ENCODE data around the gene PTPRF. TPM values are rescaled to one million over a fixed set of nuclear protein-coding genes. Genes with fewer than 3 reads are reported as not detected.
A peak's percentile ranks its signal among the peaks of the same experiment; 100 is the strongest.

PTPRF gene
- 482 and 520 TPM in 2 replicates for total RNA-seq
- long read RNA-seq, full-length matches to known transcripts: 3 of 324 reads
- long read RNA-seq, partial matches to known transcripts: 298 of 324 reads
- long read RNA-seq, other reads (novel, unspliced or antisense): 23 of 324 reads

DNA sequence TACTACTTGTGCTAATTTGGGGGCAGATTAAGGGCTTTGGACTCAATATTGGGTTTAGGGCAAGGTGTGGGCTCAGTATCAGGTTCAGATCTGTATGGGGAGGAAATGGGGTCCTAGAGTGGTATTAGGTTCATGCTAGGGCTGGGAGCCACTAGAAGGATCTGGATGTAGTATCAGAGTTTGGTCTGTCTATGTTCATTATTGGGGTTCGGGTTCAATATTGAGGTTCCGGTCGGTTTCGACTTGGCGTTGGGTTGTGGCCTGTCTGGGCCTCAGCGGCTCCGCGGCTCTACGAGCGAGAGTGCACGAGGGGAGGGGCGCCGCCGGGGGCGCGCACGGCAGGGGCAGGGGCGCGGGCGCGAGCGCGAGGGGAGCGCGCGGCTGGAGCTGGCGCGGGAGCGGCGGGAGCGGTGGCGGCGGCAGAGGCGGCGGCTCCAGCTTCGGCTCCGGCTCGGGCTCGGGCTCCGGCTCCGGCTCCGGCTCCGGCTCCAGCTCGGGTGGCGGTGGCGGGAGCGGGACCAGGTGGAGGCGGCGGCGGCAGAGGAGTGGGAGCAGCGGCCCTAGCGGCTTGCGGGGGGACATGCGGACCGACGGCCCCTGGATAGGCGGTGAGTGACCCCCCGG lies at the start of gene PTPRF:
TSS of gene PTPRF (plus strand) at position 401 of the 624 bp plus-strand sequence. CDS start 14,193 bp downstream, outside the sequence.
- peak within 1 kb of the TSS; percentile 97 for H3K4me3 Mint-ChIP-seq (ENCODE audit: low read depth)
- H3K36me3 Mint-ChIP-seq (ENCODE audit: insufficient read depth): peaks cover 4% of the 10 kb centered on the region
- H3K27me3 Mint-ChIP-seq: peaks cover 10% of the 10 kb centered on the region
- peaks cover 49% of the 10 kb centered on the region for H3K4me1 Mint-ChIP-seq (ENCODE audit: low read depth)
- H3K27ac Mint-ChIP-seq: peak within 1 kb of the TSS; percentile 98
- peak; percentile 75 for DNase-seq (ENCODE audit: low spot score, unreplicated experiment)
- peak; percentile 25 for TF ChIP-seq CTCF (IDR thresholded peaks at IDR 0.05; ENCODE audit: unreplicated experiment)
- H3K9me3 Mint-ChIP-seq (ENCODE audit: low read depth): no peaks in the 10 kb centered on the region

- H3K27ac Mint-ChIP-seq: no peak overlapping the region
- H3K36me3 Mint-ChIP-seq (ENCODE audit: insufficient read depth): no peaks in the 10 kb centered on the region
- DNase-seq (ENCODE audit: low spot score, unreplicated experiment): no peak
Observed at GRCh38 chr1:43481491-43481890, 49.2 kb upstream of the PTPRF start.

GRCh38 chr1:43482215-43482614 lies 48.5 kb upstream of the PTPRF start:
- DNase-seq (ENCODE audit: low spot score, unreplicated experiment): no peak
- no peak for TF ChIP-seq CTCF (IDR thresholded peaks at IDR 0.05; ENCODE audit: unreplicated experiment)
- H3K27me3 Mint-ChIP-seq: no peaks in the 10 kb centered on the region
- no peaks in the 10 kb centered on the region for H3K4me1 Mint-ChIP-seq (ENCODE audit: low read depth)
- H3K9me3 Mint-ChIP-seq (ENCODE audit: low read depth): peaks cover 10% of the 10 kb centered on the region
- H3K36me3 Mint-ChIP-seq (ENCODE audit: insufficient read depth): peaks cover 2% of the 10 kb centered on the region
- no peak overlapping the region for H3K27ac Mint-ChIP-seq
- no peak overlapping the region for H3K4me3 Mint-ChIP-seq (ENCODE audit: low read depth)

More at GRCh38 chr1:43481491-43481890, 49.2 kb upstream of the PTPRF start:
- Mint-ChIP-seq H3K4me1 (ENCODE audit: low read depth) (no peaks in the 10 kb centered on the region), H3K4me3 (ENCODE audit: low read depth) (no peak overlapping the region), H3K27me3 (no peaks in the 10 kb centered on the region), H3K9me3 (ENCODE audit: low read depth) (peaks cover 7% of the 10 kb centered on the region)
- no peak for TF ChIP-seq CTCF (IDR thresholded peaks at IDR 0.05; ENCODE audit: unreplicated experiment)

DNA sequence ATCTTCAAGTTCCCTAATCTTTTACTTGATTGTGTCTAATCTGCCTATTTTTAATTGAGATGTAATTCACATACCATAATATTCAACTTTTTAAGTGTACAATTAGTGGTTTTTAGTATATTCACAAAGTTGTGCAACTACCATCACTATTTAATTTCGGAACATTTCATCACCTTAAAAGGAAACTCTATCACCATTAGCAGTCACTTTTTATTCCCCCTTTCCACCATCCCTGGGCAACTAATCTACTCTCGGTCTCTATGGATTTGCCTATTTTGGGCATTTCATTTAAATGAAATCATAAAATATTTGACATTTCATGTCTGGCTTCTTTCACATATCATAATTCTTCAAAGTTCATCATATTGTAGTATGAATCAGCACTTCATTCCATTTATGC lies 46.3 kb upstream of the PTPRF start:
- Mint-ChIP-seq H3K27me3 (no peaks in the 10 kb centered on the region), H3K4me3 (ENCODE audit: low read depth) (no peak overlapping the region), H3K4me1 (ENCODE audit: low read depth) (no peaks in the 10 kb centered on the region), H3K27ac (no peak overlapping the region), H3K9me3 (ENCODE audit: low read depth) (peaks cover 20% of the 10 kb centered on the region), H3K36me3 (ENCODE audit: insufficient read depth) (peaks cover 2% of the 10 kb centered on the region)
- DNase-seq (ENCODE audit: low spot score, unreplicated experiment): no peak
- no peak for TF ChIP-seq CTCF (IDR thresholded peaks at IDR 0.05; ENCODE audit: unreplicated experiment)

GRCh38 chr1:43488165-43488564 lies 42.5 kb upstream of the PTPRF start:
- Mint-ChIP-seq H3K27me3 (no peaks in the 10 kb centered on the region), H3K9me3 (ENCODE audit: low read depth) (peaks cover 31% of the 10 kb centered on the region), H3K36me3 (ENCODE audit: insufficient read depth) (peaks cover 2% of the 10 kb centered on the region), H3K4me3 (ENCODE audit: low read depth) (no peak overlapping the region), H3K27ac (no peak overlapping the region), H3K4me1 (ENCODE audit: low read depth) (no peaks in the 10 kb centered on the region)
- no peak for DNase-seq (ENCODE audit: low spot score, unreplicated experiment)
- TF ChIP-seq CTCF (IDR thresholded peaks at IDR 0.05; ENCODE audit: unreplicated experiment): no peak
